Activated T-cell treated with anti-CD3 and anti-CD28 coated beads, Interleukin-2, amount 50 U/mL, for 4 hours (primary cell): Measurements from ENCODE around the gene DIS3L2. TPM values are rescaled to one million over a fixed set of nuclear protein-coding genes. Genes with fewer than 3 reads are reported as not detected.
"Not testable (repeated sequence)": the region's sequence is repeated elsewhere in the genome, so short reads cannot be mapped to it uniquely, and the experiment has no call there.

Source experiments
- ATAC-seq, 2 donors: fragments of 200-7000 bp; cut with Tn5 transposase; one replicate each; pipeline ENCODE4 v1.10.0; 2021
- DNase-seq: peaks from one replicate; pipeline ENCODE4 v3.0.0-alpha.2; 2020
- H3K27me3 Mint-ChIP-seq: one replicate; pipeline ENCODE4 v1.8.0; 2021; ENCODE audit warnings: low read depth, mixed read lengths
- H3K36me3 Mint-ChIP-seq: one replicate; pipeline ENCODE4 v1.8.0; 2022; ENCODE audit warnings: mixed read lengths; ENCODE audit not compliant: insufficient read depth
- H3K4me1 Mint-ChIP-seq: one replicate; pipeline ENCODE4 v1.8.0; 2021; ENCODE audit warnings: low read depth, mixed read lengths
- H3K4me3 Mint-ChIP-seq: one replicate; pipeline ENCODE4 v1.8.0; 2021; ENCODE audit warnings: mild to moderate bottlenecking, moderate library complexity, mixed read lengths
- H3K9me3 Mint-ChIP-seq: one replicate; pipeline ENCODE4 v1.8.0; 2021; ENCODE audit warnings: mixed read lengths
- total RNA-seq, 3 donors: library from RNA; stranded (reverse); gene quantifications; one replicate each; pipeline ENCODE4 v1.2.1, GENCODE V29; 2021

Gene DIS3L2
- total RNA-seq, 3 donors from 2014 or later: 38.5 to 43.7 (median 41.4) TPM

DNA sequence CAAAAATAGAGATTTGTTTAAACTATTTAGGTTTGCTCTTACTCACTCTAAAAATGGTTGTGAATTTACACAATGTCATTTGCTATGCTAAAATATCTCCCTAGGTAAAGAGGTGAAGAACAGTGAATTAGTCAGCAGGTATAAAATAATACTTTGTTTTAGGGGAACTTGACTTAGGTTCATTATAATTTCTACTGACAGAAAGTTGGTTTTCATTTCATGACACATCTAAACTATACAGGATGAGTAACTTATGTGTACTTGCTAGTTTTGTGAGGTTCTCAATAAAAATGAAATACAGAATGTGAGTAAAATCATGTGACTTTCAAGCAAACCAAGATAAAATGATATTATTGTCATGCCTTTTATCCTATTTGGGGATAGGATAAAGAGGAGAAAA is 66.0 kb downstream of the DIS3L2 start:
- DNase-seq (no peak), ATAC-seq (peak; percentile 69 to 73)
- Mint-ChIP-seq H3K9me3 (no peaks in the 10 kb centered on the region), H3K27me3 (no peaks in the 10 kb centered on the region), H3K4me1 (peaks cover 28% of the 10 kb centered on the region), H3K36me3 (peaks cover 62% of the 10 kb centered on the region), H3K4me3 (no peak overlapping the region)

DNA sequence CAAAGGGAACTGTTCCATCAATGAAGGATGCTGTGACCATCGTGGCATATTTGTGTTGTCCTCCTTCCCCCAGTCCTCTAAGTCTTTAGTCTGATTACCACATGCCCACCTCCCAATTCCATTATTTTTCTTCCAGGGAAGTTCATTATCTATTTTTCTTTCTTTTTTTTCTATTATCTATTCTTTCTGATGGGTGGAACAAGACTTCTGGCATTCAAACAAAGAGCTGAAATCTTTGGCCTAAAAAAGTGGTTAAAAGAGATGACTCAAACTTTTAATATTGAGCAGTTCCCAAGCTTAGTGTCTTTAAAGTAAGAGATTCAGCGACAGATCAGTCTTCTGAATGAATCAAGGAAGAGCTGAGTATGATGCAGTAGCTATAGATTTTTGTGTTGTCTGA is 66.6 kb downstream of the DIS3L2 start:
- DNase-seq (no peak), ATAC-seq (no peak)
- peaks cover 30% of the 10 kb centered on the region for H3K4me1 Mint-ChIP-seq
- H3K27me3 Mint-ChIP-seq: no peaks in the 10 kb centered on the region
- H3K4me3 Mint-ChIP-seq: no peak overlapping the region
- H3K36me3 Mint-ChIP-seq: peaks cover 62% of the 10 kb centered on the region
- no peaks in the 10 kb centered on the region for H3K9me3 Mint-ChIP-seq

DNA sequence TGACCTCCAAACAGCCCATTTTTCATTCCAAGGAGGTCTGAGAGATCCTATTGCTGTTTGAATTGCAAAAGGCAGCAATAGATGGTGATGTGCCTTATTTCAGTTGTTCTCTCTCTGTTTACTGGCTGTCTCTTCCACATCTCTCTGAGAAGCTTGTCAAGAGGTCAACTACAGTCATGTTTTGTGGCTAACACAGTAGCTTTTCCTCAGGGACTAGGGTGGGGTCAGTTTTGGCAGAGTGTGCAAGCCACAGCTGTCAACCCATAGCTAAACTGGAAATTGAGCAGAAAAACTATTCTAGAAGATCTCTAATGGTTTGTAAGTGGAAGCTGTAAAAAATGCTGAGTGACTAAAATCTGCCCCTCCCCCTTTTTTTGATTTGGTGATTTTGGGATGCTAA is 67.1 kb downstream of the DIS3L2 start:
- no peak for ATAC-seq
- H3K27me3 Mint-ChIP-seq: no peaks in the 10 kb centered on the region
- H3K9me3 Mint-ChIP-seq: no peaks in the 10 kb centered on the region
- H3K4me3 Mint-ChIP-seq: no peak overlapping the region
- peaks cover 66% of the 10 kb centered on the region for H3K36me3 Mint-ChIP-seq
- peaks cover 31% of the 10 kb centered on the region for H3K4me1 Mint-ChIP-seq
- DNase-seq: no peak

DNA sequence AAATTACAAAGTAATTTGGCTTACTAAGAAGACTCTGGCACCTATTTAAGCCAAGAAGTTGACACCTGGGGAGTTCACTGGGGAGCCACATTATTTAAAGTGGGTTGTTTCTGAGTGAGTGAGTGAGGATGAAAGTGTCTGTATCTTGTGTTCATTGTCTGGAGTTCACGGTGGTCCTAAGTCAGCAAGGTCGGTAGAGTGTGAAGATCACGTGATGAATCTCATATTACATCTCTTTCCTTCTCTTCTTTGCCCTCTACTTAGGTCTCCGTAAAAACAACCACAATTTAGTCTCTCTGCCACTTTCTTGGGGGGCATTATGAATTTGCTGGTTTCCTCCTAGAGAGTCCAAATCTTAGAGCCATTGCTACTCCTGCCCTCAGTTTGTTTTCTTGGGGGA is 67.8 kb downstream of the DIS3L2 start:
- no peak for DNase-seq
- Mint-ChIP-seq H3K4me3 (no peak overlapping the region), H3K4me1 (peaks cover 31% of the 10 kb centered on the region), H3K9me3 (peaks cover 6% of the 10 kb centered on the region), H3K36me3 (peaks cover 70% of the 10 kb centered on the region), H3K27me3 (no peaks in the 10 kb centered on the region)
- ATAC-seq: no peak

DNA sequence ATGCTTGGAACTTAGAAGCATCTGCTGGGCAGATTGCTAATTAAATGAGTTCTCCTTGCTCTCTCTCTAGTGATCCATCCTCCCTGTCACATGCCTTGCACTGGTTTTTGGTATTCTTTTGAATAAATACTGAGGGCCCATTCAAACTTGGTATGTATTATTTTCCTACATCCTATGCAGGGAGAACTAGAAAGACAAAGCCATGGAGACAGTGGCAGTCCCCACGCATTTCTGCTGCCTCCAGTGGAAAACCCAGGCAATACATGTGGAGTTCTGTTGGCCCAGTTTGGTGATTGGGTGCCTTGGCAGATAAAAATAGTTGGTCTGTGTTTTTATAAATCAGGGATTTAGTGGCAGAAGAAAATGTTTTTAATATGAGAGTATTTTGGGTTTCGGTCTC is 68.7 kb downstream of the DIS3L2 start:
- peaks cover 15% of the 10 kb centered on the region for H3K9me3 Mint-ChIP-seq
- H3K4me1 Mint-ChIP-seq: peaks cover 31% of the 10 kb centered on the region
- DNase-seq (no peak), ATAC-seq (no peak)
- H3K36me3 Mint-ChIP-seq: peaks cover 73% of the 10 kb centered on the region
- no peak overlapping the region for H3K4me3 Mint-ChIP-seq
- no peaks in the 10 kb centered on the region for H3K27me3 Mint-ChIP-seq

DNA sequence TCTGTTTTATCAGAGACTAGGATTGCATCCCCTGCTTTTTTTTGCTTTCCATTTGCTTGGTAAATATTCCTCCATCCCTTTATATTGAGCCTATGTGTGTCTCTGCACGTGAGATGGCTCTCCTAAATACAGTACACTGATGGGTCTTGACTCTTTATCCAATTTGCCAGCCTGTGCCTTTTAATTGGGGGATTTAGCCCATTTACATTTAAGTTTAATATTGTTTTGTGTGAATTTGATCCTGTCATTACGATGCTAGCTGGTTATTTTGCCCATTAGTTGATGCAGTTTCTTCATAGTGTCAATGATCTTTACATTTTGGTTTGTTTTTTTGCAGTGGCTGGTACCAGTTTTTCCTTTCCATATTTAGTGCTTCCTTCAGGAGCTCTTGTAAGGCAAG is 73.8 kb downstream of the DIS3L2 start:
- ATAC-seq, H3K27me3 Mint-ChIP-seq, DNase-seq, H3K4me3 Mint-ChIP-seq: not testable (repeated sequence)
- H3K9me3 Mint-ChIP-seq: peaks cover 25% of the 10 kb centered on the region
- H3K36me3 Mint-ChIP-seq: peaks cover 74% of the 10 kb centered on the region
- peaks cover 20% of the 10 kb centered on the region for H3K4me1 Mint-ChIP-seq

DNA sequence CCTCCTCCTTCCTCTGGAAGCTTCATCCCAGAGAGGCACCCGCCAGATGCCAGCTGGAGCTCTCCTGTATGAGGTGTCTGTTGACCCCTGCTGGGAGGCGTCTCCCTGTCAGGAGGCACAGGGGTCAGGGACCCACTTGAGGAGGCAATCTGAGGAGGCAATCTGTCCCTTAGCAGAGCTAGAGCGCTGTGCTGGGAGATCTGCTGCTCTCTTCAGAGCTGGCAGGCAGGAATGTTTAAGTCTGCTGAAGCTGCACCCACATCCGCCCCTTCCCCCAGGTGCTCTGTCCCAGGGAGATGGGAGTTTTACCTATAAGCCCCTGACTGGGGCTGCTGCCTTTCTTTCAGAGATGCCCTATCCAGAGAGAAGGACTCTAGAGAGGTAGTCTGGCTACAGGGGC is 75.4 kb downstream of the DIS3L2 start:
- DNase-seq, ATAC-seq, H3K27me3 Mint-ChIP-seq, H3K4me3 Mint-ChIP-seq: not testable (repeated sequence)
- Mint-ChIP-seq H3K36me3 (peaks cover 72% of the 10 kb centered on the region), H3K9me3 (peaks cover 25% of the 10 kb centered on the region), H3K4me1 (peaks cover 20% of the 10 kb centered on the region)

DNA sequence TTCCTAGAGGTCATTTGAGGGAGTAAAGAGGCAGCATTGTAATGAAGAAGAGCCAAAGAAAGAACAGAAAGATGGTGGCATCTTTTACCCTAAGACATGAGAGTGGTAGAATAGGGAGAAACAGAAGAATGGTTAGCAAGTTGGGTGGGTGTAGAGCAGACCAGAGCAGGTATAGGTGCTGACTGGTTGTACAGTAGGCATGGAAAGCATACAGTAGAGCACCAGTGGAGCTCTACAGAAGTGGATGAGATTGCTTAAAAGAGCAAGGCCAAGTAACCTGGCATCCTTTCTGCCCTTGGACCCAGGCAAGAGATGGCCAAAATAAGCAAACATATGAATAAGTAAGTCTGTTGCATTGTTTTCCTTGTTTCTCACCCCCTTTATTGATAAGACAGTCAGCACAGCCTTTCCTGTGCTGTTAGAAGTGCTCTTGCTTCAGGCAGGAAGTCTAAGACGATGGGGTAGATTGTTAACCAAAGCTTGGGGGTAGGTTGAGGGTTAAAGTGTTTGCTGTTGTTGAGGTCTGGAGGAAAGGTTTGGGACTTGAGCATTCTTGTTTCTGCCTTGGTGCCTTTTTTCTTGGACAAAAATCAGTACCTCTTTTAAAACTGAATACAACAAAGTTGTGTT is 76.9 kb downstream of the DIS3L2 start:
- Mint-ChIP-seq H3K4me3 (no peak overlapping the region), H3K9me3 (peaks cover 25% of the 10 kb centered on the region), H3K27me3 (no peaks in the 10 kb centered on the region), H3K36me3 (peaks cover 65% of the 10 kb centered on the region), H3K4me1 (peaks cover 14% of the 10 kb centered on the region)
- ATAC-seq (no peak), DNase-seq (no peak)

DNA sequence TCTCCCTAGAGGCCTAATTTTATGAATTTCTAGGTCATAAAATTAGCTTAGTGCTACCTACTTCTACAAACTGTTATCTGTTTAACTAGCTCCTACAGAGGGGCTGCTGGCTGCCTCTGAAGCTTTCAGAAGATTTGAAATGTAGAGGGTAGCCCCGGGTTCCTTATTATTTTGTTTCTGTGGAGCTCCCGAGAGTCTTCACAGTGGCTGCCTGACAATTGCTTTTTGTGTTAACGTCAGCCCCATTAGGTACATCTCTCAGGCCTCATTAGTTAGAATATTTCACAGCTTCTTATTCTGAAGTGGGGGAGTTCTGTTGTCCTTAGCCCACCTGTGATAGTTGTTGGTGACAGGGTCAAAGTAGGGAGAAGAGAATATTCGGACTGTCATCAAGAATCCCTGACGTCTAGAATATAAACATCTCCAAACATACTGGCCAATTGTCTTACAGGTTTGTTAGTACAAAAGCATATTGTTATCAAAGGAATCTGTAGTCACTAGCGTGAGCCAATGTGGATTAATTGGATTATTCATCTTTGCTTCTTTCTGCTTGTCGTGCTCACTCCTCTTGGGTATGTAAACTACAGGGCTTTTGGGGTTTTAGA is 77.5 kb downstream of the DIS3L2 start:
- Mint-ChIP-seq H3K9me3 (peaks cover 22% of the 10 kb centered on the region), H3K4me3 (no peak overlapping the region), H3K4me1 (peaks cover 14% of the 10 kb centered on the region), H3K27me3 (no peaks in the 10 kb centered on the region), H3K36me3 (peaks cover 59% of the 10 kb centered on the region)
- ATAC-seq: no peak
- no peak for DNase-seq

DNA sequence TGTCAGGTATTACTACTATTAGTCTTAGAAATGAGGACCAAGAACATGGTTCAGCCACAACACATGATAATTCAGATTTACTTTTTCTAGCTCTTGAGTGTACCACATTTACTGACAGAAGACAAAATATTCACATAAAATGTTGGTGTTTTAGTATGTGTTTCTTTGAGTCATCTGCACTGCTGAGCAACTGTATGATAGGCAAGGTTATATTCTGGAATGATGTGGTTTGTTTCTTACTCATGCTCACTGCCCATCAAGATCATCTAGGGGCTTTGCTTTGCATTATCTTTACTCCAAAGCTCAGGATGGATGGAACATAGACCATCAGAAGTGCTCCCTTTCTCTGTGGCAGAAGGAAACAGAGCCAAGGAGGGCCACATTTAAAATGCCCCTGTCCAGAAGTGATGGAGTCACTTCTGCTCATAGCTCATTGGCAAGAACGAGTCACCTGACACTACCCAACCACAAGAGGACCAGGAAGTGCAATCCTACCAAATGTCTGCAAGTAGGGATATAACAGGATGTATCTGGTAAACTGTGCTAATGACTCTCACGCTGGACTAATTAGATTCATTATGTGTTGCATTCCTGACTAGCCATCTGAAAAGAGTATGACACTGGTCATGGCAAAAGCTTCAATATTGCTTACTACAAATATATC is 81.5 kb downstream of the DIS3L2 start:
- Mint-ChIP-seq H3K27me3 (no peaks in the 10 kb centered on the region), H3K36me3 (peaks cover 38% of the 10 kb centered on the region), H3K4me3 (no peak overlapping the region), H3K9me3 (no peaks in the 10 kb centered on the region), H3K4me1 (peaks cover 5% of the 10 kb centered on the region)
- no peak for DNase-seq
- no peak for ATAC-seq

DNA sequence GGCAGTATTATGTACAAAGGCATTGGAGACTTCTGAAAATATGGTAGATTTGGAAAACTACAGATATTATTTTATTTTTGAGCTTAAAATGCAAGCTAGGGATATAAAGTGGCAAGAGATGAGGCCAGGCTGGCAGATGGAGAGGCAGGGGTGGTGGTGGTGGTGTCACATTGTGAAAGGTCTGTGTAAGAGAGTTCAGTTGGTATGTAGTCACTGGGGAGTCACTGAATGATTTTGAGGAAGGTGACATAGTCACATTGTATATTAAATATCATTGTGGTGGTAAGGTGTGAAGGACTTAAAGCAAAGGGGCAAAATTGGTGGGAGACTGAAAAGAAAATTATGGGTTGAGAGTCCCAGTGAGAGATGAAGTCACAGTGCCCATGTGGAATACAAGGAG is 82.5 kb downstream of the DIS3L2 start:
- ATAC-seq (no peak), DNase-seq (no peak)
- Mint-ChIP-seq H3K27me3 (no peaks in the 10 kb centered on the region), H3K9me3 (no peaks in the 10 kb centered on the region), H3K4me1 (no peaks in the 10 kb centered on the region), H3K4me3 (no peak overlapping the region), H3K36me3 (peaks cover 37% of the 10 kb centered on the region)

DNA sequence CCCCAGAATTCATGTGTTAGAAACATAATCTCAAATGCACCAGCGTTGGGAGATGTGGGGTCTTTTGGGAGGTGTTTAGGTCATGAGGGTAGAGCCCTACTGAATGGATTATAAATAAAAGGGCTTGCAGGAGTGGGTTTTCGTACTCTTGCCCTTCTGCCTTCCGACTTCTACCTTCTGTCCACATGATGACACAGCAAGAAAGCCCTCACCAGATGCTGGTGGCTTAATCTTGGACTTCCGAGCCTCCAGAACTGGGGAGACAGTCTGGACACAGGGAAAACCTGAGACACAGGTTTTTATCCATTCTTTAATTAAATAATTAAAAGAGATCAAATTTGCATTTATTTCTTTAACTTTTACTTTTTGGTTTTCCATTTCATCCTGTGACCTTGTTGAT is 87.8 kb downstream of the DIS3L2 start:
- peaks cover 10% of the 10 kb centered on the region for H3K4me1 Mint-ChIP-seq
- DNase-seq (no peak), ATAC-seq (no peak)
- peaks cover 18% of the 10 kb centered on the region for H3K36me3 Mint-ChIP-seq
- no peak overlapping the region for H3K4me3 Mint-ChIP-seq
- H3K27me3 Mint-ChIP-seq: no peaks in the 10 kb centered on the region
- H3K9me3 Mint-ChIP-seq: no peaks in the 10 kb centered on the region

DNA sequence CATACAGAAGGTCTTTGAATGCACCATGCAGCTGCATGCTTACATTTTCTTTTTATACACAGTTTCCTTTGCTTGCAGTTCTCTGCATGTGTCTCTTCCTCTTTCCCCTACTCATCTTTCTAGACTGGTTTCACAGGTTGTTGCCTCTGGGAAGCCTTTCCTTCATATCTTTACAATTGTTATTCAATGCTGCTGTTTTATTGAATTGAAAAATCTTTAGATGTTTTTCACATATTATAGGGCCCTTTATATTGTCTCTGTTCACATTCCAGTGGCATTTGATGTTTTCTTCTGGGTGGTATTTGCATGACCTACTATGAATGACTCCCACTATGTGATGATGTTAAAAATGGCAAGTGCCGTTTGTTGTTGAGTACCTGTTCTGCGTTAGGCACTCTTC is 91.1 kb downstream of the DIS3L2 start:
- Mint-ChIP-seq H3K36me3 (peaks cover 8% of the 10 kb centered on the region), H3K27me3 (no peaks in the 10 kb centered on the region), H3K9me3 (no peaks in the 10 kb centered on the region), H3K4me3 (no peak overlapping the region), H3K4me1 (peaks cover 15% of the 10 kb centered on the region)
- DNase-seq: no peak
- no peak for ATAC-seq

DNA sequence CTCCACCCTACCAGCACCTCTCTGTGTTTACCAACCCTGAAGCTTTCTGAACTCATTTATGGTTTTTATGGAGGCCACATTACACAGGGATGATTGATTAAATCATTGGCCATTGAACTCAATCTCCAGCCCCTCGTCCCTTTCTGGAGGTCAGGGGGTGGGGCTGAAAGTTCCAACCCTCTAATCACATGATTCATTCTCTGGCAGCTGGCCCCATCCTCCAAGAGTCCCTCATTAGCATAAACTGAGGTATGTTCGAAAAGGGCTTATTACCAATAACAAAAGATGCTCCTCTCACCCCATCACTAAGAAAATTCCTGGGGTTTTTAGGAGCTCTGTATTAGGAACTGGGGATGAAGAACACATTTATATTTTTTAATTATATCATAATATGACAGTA is 92.3 kb downstream of the DIS3L2 start:
- Mint-ChIP-seq H3K4me3 (no peak overlapping the region), H3K27me3 (no peaks in the 10 kb centered on the region), H3K9me3 (no peaks in the 10 kb centered on the region), H3K4me1 (peaks cover 27% of the 10 kb centered on the region), H3K36me3 (peaks cover 7% of the 10 kb centered on the region)
- ATAC-seq (no peak), DNase-seq (no peak)
